ENCODE data around the gene AXDND1. TPM values are rescaled to one million over a fixed set of nuclear protein-coding genes. Genes with fewer than 3 reads are reported as not detected.

Gene AXDND1
- polyA plus RNA-seq, 1 donor (not counting 4 experiments of a cell fraction or from before 2014, with no cell fraction given) = 0.04 TPM

GRCh38 chr1:179323436-179323835, 42.3 kb upstream of the AXDND1 start:
- Histone ChIP-seq H3K27ac (ENCODE audit: control insufficient read depth, insufficient read depth, low read length) (no peak overlapping the region), H3K79me2 (ENCODE audit: control insufficient read depth, insufficient read depth, low read length) (peaks cover 35% of the 10 kb centered on the region), H4K20me1 (ENCODE audit: control insufficient read depth, extremely low read depth, insufficient read depth, low read length) (no peaks in the 10 kb centered on the region), H3K27me3 (ENCODE audit: control insufficient read depth, extremely low read depth, insufficient read depth, low read length) (no peaks in the 10 kb centered on the region), H3K4me2 (ENCODE audit: control insufficient read depth, extremely low read depth, insufficient read depth, low read depth, low read length) (no peak overlapping the region), H3K9me1 (ENCODE audit: control insufficient read depth, extremely low read depth, insufficient read depth, low read length) (no peaks in the 10 kb centered on the region), H3K9me3 (ENCODE audit: control insufficient read depth, low read depth, low read length) (no peaks in the 10 kb centered on the region), H3K4me1 (ENCODE audit: control insufficient read depth, extremely low read depth, insufficient read depth, low read length) (no peaks in the 10 kb centered on the region), H3K36me3 (ENCODE audit: control insufficient read depth in 2 of 2, extremely low read depth in 1 of 2, insufficient read depth in 2 of 2, low read length in 2 of 2) (peaks cover 0 to 2% of the 10 kb centered on the region in 2 experiments), H3K4me3 (ENCODE audit: control insufficient read depth in 2 of 3, extremely low read depth in 1 of 3, insufficient read depth in 2 of 3, low read depth in 1 of 3, low read length in 3 of 3) (no peak overlapping the region), H3K9ac (ENCODE audit: control insufficient read depth, extremely low read depth, insufficient read depth, low read length) (no peak overlapping the region), H2AFZ (ENCODE audit: control insufficient read depth, low read length) (no peak overlapping the region)
- no peak for FAIRE-seq
- no peak for DNase-seq (ENCODE audit: low read depth, low spot score)
- no peak for TF ChIP-seq EZH2 (IDR thresholded peaks at IDR 0.05; ENCODE audit: low read length)
- TF ChIP-seq, protein P1, sequence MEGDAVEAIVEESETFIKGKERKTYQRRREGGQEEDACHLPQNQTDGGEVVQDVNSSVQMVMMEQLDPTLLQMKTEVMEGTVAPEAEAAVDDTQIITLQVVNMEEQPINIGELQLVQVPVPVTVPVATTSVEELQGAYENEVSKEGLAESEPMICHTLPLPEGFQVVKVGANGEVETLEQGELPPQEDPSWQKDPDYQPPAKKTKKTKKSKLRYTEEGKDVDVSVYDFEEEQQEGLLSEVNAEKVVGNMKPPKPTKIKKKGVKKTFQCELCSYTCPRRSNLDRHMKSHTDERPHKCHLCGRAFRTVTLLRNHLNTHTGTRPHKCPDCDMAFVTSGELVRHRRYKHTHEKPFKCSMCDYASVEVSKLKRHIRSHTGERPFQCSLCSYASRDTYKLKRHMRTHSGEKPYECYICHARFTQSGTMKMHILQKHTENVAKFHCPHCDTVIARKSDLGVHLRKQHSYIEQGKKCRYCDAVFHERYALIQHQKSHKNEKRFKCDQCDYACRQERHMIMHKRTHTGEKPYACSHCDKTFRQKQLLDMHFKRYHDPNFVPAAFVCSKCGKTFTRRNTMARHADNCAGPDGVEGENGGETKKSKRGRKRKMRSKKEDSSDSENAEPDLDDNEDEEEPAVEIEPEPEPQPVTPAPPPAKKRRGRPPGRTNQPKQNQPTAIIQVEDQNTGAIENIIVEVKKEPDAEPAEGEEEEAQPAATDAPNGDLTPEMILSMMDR (optimal IDR thresholded peaks at IDR 0.05 in 1 of 3, IDR thresholded peaks at IDR 0.05 in 1 of 3, conservative IDR thresholded peaks at IDR 0.05 in 1 of 3; ENCODE audit: extremely low read depth in 1 of 3, insufficient read depth in 2 of 3, low read length in 3 of 3) = no peak
- dilution Hi-C loops (cut with MboI; ENCODE audit: extremely low pct_ligation_motif_present, low sequenced_read_pairs) = no loop called here

- FAIRE-seq (no peak), DNase-seq (ENCODE audit: low read depth, low spot score) (no peak)
- Histone ChIP-seq H3K9me3 (ENCODE audit: control insufficient read depth, low read depth, low read length) (no peaks in the 10 kb centered on the region), H2AFZ (ENCODE audit: control insufficient read depth, low read length) (no peak overlapping the region), H3K36me3 (ENCODE audit: control insufficient read depth in 2 of 2, extremely low read depth in 1 of 2, insufficient read depth in 2 of 2, low read length in 2 of 2) (peaks cover 0 to 5% of the 10 kb centered on the region in 2 experiments), H3K27me3 (ENCODE audit: control insufficient read depth, extremely low read depth, insufficient read depth, low read length) (no peaks in the 10 kb centered on the region), H3K4me3 (ENCODE audit: control insufficient read depth in 2 of 3, extremely low read depth in 1 of 3, insufficient read depth in 2 of 3, low read depth in 1 of 3, low read length in 3 of 3) (no peak overlapping the region), H4K20me1 (ENCODE audit: control insufficient read depth, extremely low read depth, insufficient read depth, low read length) (no peaks in the 10 kb centered on the region), H3K4me1 (ENCODE audit: control insufficient read depth, extremely low read depth, insufficient read depth, low read length) (no peaks in the 10 kb centered on the region), H3K9ac (ENCODE audit: control insufficient read depth, extremely low read depth, insufficient read depth, low read length) (no peak overlapping the region), H3K79me2 (ENCODE audit: control insufficient read depth, insufficient read depth, low read length) (peaks cover 20% of the 10 kb centered on the region), H3K4me2 (ENCODE audit: control insufficient read depth, extremely low read depth, insufficient read depth, low read depth, low read length) (no peak overlapping the region), H3K27ac (ENCODE audit: control insufficient read depth, insufficient read depth, low read length) (no peak overlapping the region), H3K9me1 (ENCODE audit: control insufficient read depth, extremely low read depth, insufficient read depth, low read length) (no peaks in the 10 kb centered on the region)
- TF ChIP-seq, protein P1 (optimal IDR thresholded peaks at IDR 0.05 in 1 of 3, IDR thresholded peaks at IDR 0.05 in 1 of 3, conservative IDR thresholded peaks at IDR 0.05 in 1 of 3; ENCODE audit: extremely low read depth in 1 of 3, insufficient read depth in 2 of 3, low read length in 3 of 3) = no peak
- TF ChIP-seq EZH2 (IDR thresholded peaks at IDR 0.05; ENCODE audit: low read length) = no peak
- dilution Hi-C loops (cut with MboI; ENCODE audit: extremely low pct_ligation_motif_present, low sequenced_read_pairs) = no loop called here
Measured at GRCh38 chr1:179325836-179326235, 39.9 kb upstream of the AXDND1 start.

Measured in keratinocyte (primary cell).